Right atrium auricular region (tissue), 2 donors: ENCODE results near the gene MCF2L. TPM values are rescaled to one million over a fixed set of nuclear protein-coding genes. Genes with fewer than 3 reads are reported as not detected.

Source experiments
- DNase-seq: peaks from one replicate; pipeline ENCODE4 v3.0.0-alpha.2; 2019; ENCODE audit warnings: low spot score
- H3K27ac ChIP-seq, 2 donors: fragments of 200-600 bp; sonication (generic); 1 replicate in 1 of 2; 2 replicates in 1 of 2; pipeline ENCODE4 v1.5.1; 2016 to 2019
- H3K27me3 ChIP-seq, 2 donors: fragments of 200-600 bp; sonication (generic); one replicate each; pipeline versions ENCODE4 v1.5.1 to v1.6.0; 2017 to 2019
- H3K36me3 ChIP-seq: fragments of 200-600 bp; sonication (generic); one replicate; pipeline ENCODE4 v1.5.1; 2016
- H3K4me1 ChIP-seq, 2 donors: fragments of 200-600 bp; sonication (generic); one replicate each; pipeline versions ENCODE4 v1.5.1 to v1.6.0; 2017 to 2019
- H3K4me3 ChIP-seq, 2 donors: fragments of 200-600 bp; sonication (generic); 1 replicate in 1 of 2; 2 replicates in 1 of 2; pipeline ENCODE4 v1.5.1; 2017 to 2019; ENCODE audit warnings: mild to moderate bottlenecking in 1 of 2, moderate library complexity in 1 of 2
- H3K9me3 ChIP-seq, 2 donors: fragments of 200-600 bp; sonication (generic); one replicate each; pipeline ENCODE4 v1.5.1; 2019
- CTCF ChIP-seq, 2 donors: fragments of 200-600 bp; sonication (generic); IDR thresholded peaks; one replicate each; pipeline ENCODE4 v1.5.1; 2019; ENCODE audit warnings: antibody characterized with exemption in 2 of 2
- total RNA-seq, 2 donors: library from RNA; depleted of rRNA; stranded (reverse); fragments of >200 nt; gene quantifications; one replicate each; pipeline ENCODE4 v1.1.0, GENCODE V29; 2016

The MCF2L gene
- total RNA-seq, 2 donors from 2014 or later: 17.1 to 21.6 TPM

DNA sequence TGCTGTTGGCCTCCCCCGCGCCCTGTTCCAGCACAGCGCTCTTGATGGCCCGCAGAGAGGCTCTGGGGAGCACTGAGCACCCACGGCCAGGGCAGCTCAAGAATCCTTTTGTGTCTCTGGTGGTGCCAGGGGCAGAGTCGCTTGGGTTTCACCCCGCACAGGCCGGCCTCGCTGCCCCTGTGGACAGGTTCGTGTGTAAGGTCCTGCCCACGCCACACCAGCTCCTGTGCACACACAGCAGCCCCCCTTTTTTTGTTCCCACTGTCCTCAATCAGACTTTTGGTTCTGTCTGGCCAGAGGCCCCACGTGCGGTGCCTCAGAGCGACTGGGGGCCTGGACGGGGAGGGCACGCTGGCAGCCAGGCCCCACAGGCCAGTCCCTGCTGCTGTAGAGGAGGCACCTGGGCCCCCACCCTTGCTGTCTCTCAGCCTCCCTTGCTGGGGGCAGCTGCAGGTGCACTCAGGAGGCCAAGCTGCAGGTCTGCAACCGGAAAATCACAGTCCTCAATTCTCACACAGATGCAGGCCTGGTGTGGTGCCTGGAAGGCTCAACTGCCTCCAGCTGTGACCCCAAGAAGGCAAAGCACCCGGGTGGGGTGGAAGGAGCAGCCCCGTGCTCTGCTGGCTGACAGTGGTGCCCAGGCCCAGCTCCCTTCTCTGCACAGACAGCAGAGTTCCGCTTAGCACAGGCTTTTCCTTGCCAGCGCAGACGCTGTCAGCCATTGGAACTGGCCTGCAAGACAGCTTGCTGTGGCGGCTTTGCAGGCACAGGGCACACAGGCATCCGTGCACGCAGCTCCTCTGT, 124.0 kb downstream of the MCF2L start:
- no peaks in the 10 kb centered on the region for H3K27me3 ChIP-seq

DNA sequence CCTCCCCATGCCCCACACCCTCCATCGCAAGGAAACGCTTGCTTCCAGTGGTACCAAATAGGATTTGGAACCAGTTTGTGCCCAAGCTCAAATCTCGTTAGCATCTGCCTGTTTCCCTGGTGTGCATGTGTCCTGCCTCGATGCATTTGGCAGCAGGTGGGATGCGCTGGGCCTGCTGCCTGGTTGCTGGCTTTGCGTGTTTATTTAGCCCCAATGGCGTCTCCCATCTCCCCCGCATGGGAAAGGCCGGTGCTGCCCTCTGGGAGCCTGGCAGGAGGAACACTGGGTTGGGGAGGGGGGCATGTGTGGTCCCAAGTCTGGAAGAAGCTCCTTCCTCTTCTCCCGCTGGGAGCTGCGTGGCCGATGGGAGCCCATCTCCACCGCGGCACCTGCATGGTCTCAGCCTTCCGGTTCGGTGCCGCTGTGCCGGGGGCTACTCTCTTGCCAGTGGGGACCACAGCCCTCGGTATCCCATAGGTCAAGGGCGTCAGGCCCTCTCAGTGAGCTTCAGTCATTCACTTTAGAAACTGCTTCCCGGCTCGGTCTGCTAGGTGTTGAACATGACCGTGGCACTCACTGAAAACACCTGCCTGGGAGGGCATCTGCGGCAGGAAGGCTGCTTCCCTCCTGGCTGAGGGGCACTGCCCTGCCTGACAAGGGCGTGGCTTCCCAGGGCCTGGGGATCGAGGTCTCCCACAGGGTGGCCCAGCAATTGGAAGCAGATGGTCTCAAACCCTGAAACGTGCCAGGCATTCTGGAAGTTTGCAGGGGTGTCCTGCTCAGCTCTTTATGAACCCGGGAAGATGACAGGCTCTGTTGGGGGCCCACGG, 124.8 kb downstream of the MCF2L start:
- Histone ChIP-seq H3K27me3 (no peaks in the 10 kb centered on the region), H3K9me3 (no peaks in the 10 kb centered on the region), H3K27ac (no peak overlapping the region), H3K4me1 (no peaks in the 10 kb centered on the region), H3K4me3 (no peak overlapping the region), H3K36me3 (peaks cover 10% of the 10 kb centered on the region)
- no peak for TF ChIP-seq CTCF (IDR thresholded peaks at IDR 0.05)
- DNase-seq: no peak

More for the DNA sequence above, 124.0 kb downstream of the MCF2L start:
- no peak for DNase-seq
- H3K4me1 ChIP-seq: no peaks in the 10 kb centered on the region
- no peaks in the 10 kb centered on the region for H3K9me3 ChIP-seq
- peaks cover 15% of the 10 kb centered on the region for H3K36me3 ChIP-seq
- no peak overlapping the region for H3K4me3 ChIP-seq
- no peak overlapping the region for H3K27ac ChIP-seq
- no peak for TF ChIP-seq CTCF (IDR thresholded peaks at IDR 0.05)

DNA sequence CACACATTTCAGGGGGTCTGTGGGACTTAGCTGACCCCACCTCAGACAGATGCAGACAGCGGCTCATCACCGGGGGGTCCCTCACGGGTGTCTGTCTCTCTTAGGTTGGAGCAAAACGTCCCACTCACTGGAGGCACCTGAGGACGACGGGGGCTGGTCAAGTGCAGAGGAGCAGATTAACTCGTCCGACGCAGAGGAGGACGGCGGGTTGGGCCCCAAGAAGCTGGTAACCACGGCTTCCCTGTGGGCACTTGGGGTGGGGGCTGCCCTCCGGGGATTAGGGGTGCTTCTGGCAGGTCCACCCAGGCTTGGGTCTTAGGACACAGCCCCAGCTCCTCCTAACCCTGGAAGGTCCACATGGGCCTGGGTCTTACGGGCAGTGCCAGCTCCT, 125.4 kb downstream of the MCF2L start:
- peaks cover 7% of the 10 kb centered on the region for H3K36me3 ChIP-seq
- no peak for DNase-seq
- no peak for TF ChIP-seq CTCF (IDR thresholded peaks at IDR 0.05)
- no peak overlapping the region for H3K27ac ChIP-seq
- H3K27me3 ChIP-seq: no peaks in the 10 kb centered on the region
- no peaks in the 10 kb centered on the region for H3K9me3 ChIP-seq
- no peaks in the 10 kb centered on the region for H3K4me1 ChIP-seq
- no peak overlapping the region for H3K4me3 ChIP-seq

DNA sequence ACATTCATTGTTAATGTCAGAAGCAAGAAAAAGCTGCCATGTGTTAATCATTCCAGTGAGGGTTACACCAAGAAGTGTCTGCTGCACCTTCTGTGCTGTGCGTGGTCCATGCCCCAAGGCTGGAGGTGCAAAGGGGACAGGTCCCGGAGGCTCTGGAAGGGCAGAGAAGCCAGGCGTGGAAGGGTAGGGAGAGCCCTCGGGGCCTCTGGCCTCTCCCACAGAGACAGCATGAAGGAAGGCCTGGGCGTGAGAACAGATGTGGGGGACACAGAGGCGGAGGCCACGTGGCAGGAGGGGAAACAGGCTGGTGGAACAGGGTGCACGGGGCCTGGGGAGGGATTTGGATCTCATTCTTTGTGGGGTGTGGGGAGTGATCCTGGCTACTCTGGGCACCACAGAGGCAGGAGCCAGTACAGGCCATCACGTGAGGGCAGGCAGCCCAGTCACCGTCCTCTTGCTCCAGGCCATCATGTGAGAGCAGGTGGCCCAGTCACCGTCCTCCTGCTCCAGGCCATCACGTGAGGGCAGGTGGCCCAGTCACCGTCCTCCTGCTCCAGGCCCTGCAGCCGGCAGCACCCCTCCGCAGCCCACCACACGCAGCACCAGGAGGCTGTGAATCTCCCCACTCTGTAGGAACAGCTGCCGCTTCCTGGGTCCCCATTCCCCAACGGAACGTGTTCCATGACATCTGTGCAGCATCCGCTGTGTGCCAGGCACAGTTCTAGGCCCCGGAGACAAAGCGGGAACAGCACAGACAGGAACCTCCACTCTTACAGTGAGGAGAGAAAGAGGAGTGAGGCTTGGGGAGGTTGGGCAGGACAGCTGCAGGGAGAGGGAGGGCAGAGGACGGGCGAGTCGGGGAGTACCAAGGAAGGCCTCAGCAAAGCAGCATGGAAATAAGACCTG, 126.4 kb downstream of the MCF2L start:
- Histone ChIP-seq H3K9me3 (no peaks in the 10 kb centered on the region), H3K4me1 (no peaks in the 10 kb centered on the region), H3K4me3 (no peak overlapping the region), H3K27ac (no peak overlapping the region), H3K36me3 (no peaks in the 10 kb centered on the region), H3K27me3 (no peaks in the 10 kb centered on the region)
- no peak for TF ChIP-seq CTCF (IDR thresholded peaks at IDR 0.05)
- DNase-seq: no peak

GRCh38 chr13:113096052-113096744, 127.2 kb downstream of the MCF2L start:
- H3K9me3 ChIP-seq: no peaks in the 10 kb centered on the region
- no peaks in the 10 kb centered on the region for H3K36me3 ChIP-seq
- TF ChIP-seq CTCF (IDR thresholded peaks at IDR 0.05): no peak
- H3K4me1 ChIP-seq: no peaks in the 10 kb centered on the region
- H3K27me3 ChIP-seq: no peaks in the 10 kb centered on the region
- no peak overlapping the region for H3K27ac ChIP-seq
- no peak overlapping the region for H3K4me3 ChIP-seq
- DNase-seq: no peak
